ENCODE data around the gene SLK.

The SLK gene

DNA sequence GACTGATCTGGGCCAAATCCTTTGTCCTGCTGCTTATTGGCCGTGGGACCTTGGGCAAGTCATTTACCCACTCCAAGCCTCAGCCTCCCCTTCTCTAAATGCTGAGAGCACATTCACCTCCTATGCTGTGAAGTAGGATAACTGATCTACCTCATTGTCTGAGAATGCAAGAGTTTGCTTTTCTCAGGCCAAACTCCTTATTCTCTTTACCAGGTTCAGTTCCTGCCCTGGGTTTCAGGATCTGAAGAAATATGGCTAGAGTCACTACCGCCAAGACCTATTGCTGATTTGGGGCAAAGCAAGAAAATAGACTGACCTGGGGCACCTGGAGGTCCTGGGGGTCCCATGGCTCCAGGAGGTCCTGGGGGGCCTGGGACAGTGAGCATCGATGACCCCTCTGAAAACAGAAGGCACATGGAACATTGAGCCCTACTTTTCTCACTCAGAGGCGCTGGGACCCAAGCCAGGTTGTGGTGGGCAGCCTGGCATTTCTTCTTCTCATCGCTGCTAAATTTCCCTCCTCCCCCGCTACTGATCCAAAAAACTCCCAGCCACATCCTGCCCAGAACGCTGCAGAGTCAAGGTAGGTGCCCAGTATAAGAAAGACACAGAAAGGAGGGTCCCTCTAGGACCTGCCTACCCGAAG is 76.4 kb downstream of the SLK start:
- no peak for FAIRE-seq
- TF ChIP-seq TAF1 (IDR thresholded peaks at IDR 0.05; ENCODE audit: borderline replicate concordance, low read depth, low read length): no peak
- TF ChIP-seq POLR2AphosphoS5 (IDR thresholded peaks at IDR 0.05; ENCODE audit: low read depth, low read length): no peak
- no peak for TF ChIP-seq POLR2A (IDR thresholded peaks at IDR 0.05; ENCODE audit: low read depth, low read length)
- no peak for DNase-seq (ENCODE audit: insufficient read length)

DNA sequence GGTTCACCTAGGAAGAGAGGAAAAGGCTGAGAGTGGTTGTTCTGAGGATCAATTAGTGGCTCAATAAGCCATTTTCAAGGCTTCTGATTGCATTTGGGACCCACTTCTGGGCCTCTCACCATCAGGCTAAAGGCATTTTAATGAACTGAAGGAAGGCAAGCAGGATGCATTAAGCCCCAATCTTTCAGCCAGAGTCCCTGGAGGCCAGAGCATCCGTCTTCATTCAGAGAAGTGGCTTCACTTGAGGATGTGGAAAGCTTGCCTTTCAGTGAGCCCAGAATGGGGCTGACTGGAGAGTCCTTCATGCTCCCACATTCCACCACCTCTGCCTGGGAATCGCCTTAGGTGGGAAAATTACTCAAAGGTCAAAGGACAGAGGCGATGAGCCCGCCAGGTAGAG is 76.9 kb downstream of the SLK start:
- DNase-seq (ENCODE audit: insufficient read length) (no peak), FAIRE-seq (no peak)
- TF ChIP-seq POLR2A (IDR thresholded peaks at IDR 0.05; ENCODE audit: low read depth, low read length) (no peak), POLR2AphosphoS5 (IDR thresholded peaks at IDR 0.05; ENCODE audit: low read depth, low read length) (no peak), TAF1 (IDR thresholded peaks at IDR 0.05; ENCODE audit: borderline replicate concordance, low read depth, low read length) (no peak)

DNA sequence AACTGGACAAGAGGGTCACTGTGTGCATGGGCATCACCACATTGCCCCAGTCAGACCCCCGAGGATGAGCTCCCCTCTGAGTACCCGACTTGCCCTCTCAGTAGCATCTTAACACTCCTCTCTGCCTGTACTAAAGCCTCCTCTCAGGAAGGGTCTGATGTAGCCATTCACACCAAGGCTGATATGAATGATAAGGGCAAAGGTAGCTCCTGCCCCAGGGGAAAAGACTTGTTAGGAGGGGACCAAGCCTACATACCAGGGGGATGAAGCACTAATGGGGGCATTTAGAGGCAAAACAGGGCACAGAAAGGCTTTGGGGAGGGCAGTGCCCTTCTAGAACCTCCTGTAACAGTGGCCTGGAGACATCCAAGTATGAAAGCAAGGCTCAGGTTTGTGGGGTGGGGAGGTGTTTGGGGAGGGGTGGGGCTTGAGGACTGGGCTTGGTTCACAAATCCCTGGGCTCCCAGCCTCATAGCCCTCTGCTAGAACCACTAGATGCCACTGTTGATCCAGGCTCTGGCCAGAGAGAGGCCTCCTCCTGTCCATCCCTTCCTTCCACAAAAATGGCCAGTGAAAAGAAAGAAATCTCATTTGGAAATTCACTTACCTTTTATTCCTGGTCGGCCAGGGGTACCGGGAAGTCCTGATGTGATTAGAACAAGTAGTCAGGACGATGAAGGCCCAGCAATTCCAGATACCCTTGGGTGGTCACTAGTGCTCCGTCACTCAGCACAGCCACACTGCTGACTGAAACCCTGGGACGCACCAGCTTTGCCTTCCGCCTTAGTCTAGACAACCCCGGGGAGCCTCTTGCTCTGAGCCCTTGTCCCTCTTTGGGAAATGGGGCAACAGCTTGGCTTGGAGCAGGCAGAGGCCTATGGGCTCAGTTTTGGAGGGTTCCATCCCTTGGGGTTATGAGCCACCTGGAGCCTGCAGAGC is 78.5 kb downstream of the SLK start:
- no peak for FAIRE-seq
- DNase-seq (ENCODE audit: insufficient read length): no peak
- TF ChIP-seq POLR2A (IDR thresholded peaks at IDR 0.05; ENCODE audit: low read depth, low read length): no peak
- TF ChIP-seq POLR2AphosphoS5 (IDR thresholded peaks at IDR 0.05; ENCODE audit: low read depth, low read length): no peak
- TF ChIP-seq TAF1 (IDR thresholded peaks at IDR 0.05; ENCODE audit: borderline replicate concordance, low read depth, low read length): no peak

DNA sequence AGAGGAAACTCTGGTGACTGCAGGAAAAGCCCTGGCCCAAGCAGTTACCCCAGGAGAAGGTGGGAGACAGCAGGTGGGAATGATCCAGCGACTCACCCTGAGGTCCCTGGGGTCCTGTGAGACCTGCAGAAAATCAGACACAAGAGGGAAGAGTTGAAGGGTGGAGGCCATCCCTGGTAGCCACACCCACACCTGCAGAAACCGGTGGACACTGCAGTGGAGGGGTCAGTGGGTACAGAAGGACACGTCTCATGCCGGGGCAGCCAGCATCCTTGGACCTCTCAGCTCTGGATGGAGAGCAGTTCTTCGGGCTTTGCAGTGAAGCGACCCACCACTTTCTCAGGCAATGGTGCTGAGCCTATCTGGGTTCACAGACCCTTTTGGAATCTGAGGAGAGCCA is 79.7 kb downstream of the SLK start:
- FAIRE-seq: no peak

DNA sequence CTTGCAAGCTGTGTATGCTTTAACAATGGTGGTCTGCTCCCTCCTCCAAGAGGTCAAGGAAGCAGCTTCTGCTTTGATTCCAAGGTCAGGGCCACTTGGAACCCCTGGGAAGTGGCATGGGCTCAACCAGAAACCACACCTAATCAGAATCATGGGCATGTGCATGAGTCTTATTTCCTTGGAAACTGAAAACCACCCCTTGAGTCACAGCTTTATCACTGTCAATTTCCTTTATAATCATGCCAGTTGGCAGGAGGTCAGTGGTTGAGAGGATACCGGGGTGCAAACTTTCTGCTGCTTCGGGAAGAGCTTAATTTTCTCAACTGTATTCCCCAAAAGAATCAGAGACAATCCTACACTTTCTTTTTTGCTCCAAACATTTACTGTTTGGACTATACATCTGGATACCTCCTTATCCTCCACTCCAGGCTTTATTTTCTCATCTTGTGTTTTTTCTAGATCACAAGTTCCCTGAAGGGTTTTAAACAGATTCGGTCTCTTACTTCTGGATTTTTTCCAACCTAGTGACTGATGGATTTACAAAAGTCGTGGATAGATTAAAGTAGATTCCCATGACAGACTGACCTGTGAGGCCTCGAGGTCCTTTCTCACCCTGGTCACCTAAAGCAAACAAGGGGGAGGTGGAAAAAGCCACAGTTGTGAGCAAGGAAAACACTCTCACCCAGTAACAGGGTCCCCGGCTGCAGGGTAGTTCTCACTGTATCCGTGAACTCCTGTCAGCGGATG is 82.7 kb downstream of the SLK start:
- FAIRE-seq (no peak), DNase-seq (ENCODE audit: insufficient read length) (no peak)
- TF ChIP-seq POLR2A (IDR thresholded peaks at IDR 0.05; ENCODE audit: low read depth, low read length): no peak
- TF ChIP-seq TAF1 (IDR thresholded peaks at IDR 0.05; ENCODE audit: borderline replicate concordance, low read depth, low read length): no peak
- TF ChIP-seq POLR2AphosphoS5 (IDR thresholded peaks at IDR 0.05; ENCODE audit: low read depth, low read length): no peak

More for the DNA sequence above, 79.7 kb downstream of the SLK start:
- TF ChIP-seq POLR2A (IDR thresholded peaks at IDR 0.05; ENCODE audit: low read depth, low read length) (no peak), POLR2AphosphoS5 (IDR thresholded peaks at IDR 0.05; ENCODE audit: low read depth, low read length) (no peak), TAF1 (IDR thresholded peaks at IDR 0.05; ENCODE audit: borderline replicate concordance, low read depth, low read length) (no peak)
- no peak for DNase-seq (ENCODE audit: insufficient read length)

DNA sequence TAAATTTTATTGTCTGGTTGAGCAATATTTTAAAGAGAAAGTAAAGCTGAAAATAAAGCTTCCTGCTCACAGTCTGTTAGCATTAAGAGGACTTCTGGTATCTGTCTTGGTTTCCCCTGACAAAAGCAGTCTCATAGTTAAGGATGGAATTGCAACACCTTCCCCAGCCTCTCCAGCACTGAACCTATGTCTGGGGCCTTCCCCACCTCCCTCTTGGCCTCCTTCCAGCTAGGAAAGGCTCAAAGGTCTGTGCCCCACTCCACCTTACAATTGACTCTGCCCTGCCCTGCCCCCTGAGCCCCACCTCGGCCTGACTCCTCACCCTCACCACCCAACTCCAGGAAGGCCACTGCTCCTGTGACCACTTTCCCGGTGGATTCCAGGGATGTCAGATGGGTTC is 85.5 kb downstream of the SLK start:
- TF ChIP-seq TAF1 (IDR thresholded peaks at IDR 0.05; ENCODE audit: borderline replicate concordance, low read depth, low read length) (no peak), POLR2A (IDR thresholded peaks at IDR 0.05; ENCODE audit: low read depth, low read length) (no peak), POLR2AphosphoS5 (IDR thresholded peaks at IDR 0.05; ENCODE audit: low read depth, low read length) (no peak)
- no peak for FAIRE-seq
- DNase-seq (ENCODE audit: insufficient read length): no peak

DNA sequence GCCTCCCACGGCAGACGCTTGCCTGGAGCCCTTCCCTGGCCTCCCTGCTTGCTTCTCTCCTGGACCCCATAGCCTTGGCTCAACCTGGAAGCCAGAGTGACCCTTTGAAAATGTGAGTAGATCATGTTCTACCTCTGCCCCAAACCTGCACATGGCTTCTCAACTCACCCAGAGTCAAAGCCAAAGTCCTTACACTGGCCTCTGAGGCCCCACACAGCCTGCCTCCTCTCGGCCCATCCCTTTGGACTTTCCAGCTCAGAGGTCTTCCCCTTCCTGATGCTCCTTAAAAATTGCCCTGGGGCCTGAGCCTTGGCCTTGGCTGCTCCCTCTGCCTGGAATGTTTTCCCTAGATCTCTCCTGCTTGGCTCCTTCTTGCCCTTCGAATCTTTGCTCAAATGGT is 86.3 kb downstream of the SLK start:
- no peak for FAIRE-seq
- TF ChIP-seq TAF1 (IDR thresholded peaks at IDR 0.05; ENCODE audit: borderline replicate concordance, low read depth, low read length) (no peak), POLR2A (IDR thresholded peaks at IDR 0.05; ENCODE audit: low read depth, low read length) (no peak), POLR2AphosphoS5 (IDR thresholded peaks at IDR 0.05; ENCODE audit: low read depth, low read length) (no peak)
- no peak for DNase-seq (ENCODE audit: insufficient read length)

DNA sequence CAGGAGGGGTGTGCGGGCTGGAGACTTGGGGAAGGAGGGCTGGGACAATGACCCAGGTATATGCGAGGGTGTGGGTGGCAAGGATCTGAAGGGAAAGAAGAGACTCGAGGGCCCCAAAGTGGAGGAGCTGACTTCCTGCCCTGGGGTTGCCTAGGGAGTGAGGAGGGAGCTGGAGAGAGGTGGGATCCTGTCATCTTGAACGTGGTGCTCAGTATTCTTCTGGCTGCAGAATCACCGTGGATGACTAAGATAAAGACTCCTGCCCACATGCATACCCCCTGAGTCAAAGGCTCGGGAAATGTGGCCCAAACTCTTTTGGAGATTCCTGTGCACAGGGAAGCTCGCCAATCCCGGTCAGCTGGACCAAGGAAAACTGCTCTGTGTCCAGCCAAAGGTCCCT is 87.5 kb downstream of the SLK start:
- TF ChIP-seq POLR2AphosphoS5 (IDR thresholded peaks at IDR 0.05; ENCODE audit: low read depth, low read length) (no peak), POLR2A (IDR thresholded peaks at IDR 0.05; ENCODE audit: low read depth, low read length) (no peak), TAF1 (IDR thresholded peaks at IDR 0.05; ENCODE audit: borderline replicate concordance, low read depth, low read length) (no peak)
- no peak for FAIRE-seq
- no peak for DNase-seq (ENCODE audit: insufficient read length)

DNA sequence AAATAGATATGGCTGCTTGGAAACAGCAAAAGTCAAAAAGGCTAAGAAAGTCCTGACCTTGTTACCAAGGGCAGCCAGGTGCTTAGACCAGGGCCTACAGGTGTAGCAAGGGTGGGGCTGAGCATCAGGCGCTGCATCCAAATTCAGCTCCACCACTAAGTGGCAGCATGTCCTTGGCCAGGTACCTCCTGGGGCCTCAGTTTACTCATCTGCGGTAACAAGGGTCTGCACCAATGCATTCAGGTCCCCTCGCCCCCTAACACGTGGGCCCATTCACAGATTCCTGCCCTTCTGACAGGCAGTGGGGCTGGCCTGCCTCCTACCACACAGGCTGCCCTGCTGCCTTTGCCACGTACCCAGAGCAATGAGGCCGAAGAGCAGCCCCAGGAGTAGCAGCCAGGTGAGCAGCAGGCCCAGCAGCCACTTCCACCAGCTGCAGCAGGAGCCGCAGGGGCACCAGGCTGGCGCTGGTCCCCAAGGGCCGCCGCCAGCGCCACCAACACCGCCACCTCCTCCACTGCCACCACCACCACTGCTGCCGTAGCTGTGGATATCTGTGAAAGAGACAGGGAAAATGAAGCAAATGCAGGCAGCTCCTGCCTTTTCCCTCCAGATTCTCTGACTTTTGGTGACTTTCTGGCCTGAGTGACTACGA is 89.8 kb downstream of the SLK start:
- FAIRE-seq (no peak), DNase-seq (ENCODE audit: insufficient read length) (no peak)
- TF ChIP-seq TAF1 (IDR thresholded peaks at IDR 0.05; ENCODE audit: borderline replicate concordance, low read depth, low read length): no peak
- TF ChIP-seq POLR2A (IDR thresholded peaks at IDR 0.05; ENCODE audit: low read depth, low read length): no peak
- no peak for TF ChIP-seq POLR2AphosphoS5 (IDR thresholded peaks at IDR 0.05; ENCODE audit: low read depth, low read length)

DNA sequence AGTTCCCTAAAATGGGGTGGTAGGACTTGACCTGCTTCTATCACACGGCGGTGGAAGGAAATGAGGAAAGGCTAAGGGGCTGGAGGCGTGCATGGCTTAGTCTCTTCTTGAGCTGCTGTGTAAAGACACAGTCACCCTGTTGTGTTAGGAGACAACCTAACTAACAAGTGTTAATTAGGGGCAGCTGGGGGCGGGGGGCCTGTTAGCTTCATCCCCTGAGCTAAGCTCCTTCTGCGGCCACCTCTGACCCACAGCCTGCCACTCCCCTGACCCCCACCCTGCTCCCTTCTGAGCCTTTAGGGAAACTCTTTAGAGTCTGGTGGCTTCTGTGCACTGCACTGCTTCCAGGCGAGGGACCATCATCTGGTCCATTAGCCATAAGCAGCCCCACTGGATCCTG is 90.8 kb downstream of the SLK start:
- DNase-seq (ENCODE audit: insufficient read length) (no peak), FAIRE-seq (no peak)
- TF ChIP-seq TAF1 (IDR thresholded peaks at IDR 0.05; ENCODE audit: borderline replicate concordance, low read depth, low read length) (no peak), POLR2A (IDR thresholded peaks at IDR 0.05; ENCODE audit: low read depth, low read length) (no peak), POLR2AphosphoS5 (IDR thresholded peaks at IDR 0.05; ENCODE audit: low read depth, low read length) (no peak)

DNA sequence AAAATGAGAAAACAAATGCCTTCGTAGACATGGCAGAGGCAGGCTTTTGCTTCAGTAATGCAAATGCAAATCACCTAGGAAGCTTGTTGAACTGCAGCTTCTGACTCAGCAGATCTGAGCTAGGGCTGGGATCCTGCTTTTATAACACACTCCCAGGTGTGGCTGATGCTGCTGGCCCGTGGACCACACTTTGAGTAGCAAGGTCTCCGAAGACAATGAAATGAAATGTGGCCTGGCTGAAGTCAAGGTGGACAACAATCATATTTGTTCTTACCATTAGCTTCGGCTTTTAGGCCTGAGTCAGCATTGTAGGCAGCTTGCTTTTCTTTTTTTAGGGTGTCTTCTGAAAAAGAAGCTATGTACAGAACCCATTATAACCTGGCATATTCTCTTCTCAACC is 92.4 kb downstream of the SLK start:
- no peak for TF ChIP-seq POLR2A (IDR thresholded peaks at IDR 0.05; ENCODE audit: low read depth, low read length)
- TF ChIP-seq TAF1 (IDR thresholded peaks at IDR 0.05; ENCODE audit: borderline replicate concordance, low read depth, low read length): no peak
- TF ChIP-seq POLR2AphosphoS5 (IDR thresholded peaks at IDR 0.05; ENCODE audit: low read depth, low read length): no peak
- FAIRE-seq (no peak), DNase-seq (ENCODE audit: insufficient read length) (no peak)
